ENCODE results near the gene LOX.

Gene LOX

DNA sequence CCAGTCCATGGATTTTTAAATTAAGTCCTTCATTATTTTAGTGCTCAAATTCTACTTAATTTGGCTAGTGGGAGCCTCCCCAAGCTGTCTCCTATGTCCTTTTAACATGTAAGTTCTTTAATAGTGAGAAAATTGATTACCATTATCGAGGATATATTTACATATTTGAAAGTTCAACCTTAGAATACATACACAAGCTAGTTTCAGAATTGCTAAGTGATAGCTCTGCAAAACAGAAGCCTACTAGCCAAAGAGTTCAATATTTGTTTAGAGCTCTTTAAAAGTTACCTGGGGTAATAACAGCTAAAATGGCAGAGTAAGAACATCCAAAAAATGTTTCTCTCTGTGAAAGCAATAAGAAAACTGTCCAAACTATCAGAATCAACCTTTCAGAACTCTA, 48.2 kb downstream of the LOX start:
- H3K27ac ChIP-seq, result no peak overlapping the region
- TF ChIP-seq ZFX (IDR thresholded peaks at IDR 0.05), result no peak
- TF ChIP-seq CTCF (conservative IDR thresholded peaks at IDR 0.05), result no peak

DNA sequence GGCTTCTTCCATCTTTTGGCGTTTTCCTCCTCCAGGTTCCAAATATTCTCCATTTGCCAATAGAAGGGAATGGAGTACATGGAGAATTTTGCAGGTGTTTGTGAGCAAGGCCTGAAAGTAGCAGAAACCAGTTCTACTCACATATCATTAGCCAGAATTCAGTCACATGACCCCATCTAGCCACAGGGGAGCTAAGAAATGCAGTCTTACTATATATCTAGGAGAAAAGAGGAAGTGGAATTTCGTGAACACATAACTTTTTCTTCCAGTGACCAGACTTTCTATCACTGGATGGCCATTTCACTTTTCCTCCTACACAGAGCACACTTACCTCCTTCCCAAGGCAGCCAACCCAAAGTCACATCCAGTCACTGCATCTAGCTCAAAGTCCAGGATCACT, 55.1 kb downstream of the LOX start:
- H3K27ac ChIP-seq, result no peak overlapping the region
- no peak for TF ChIP-seq CTCF (conservative IDR thresholded peaks at IDR 0.05)
- no peak for TF ChIP-seq ZFX (IDR thresholded peaks at IDR 0.05)

- TF ChIP-seq ZFX (IDR thresholded peaks at IDR 0.05) (no peak), CTCF (conservative IDR thresholded peaks at IDR 0.05) (no peak)
- no peak overlapping the region for H3K27ac ChIP-seq
These were observed 58.0 kb downstream of the LOX start for GRCh38 chr5:122019919-122020590.

- no peak overlapping the region for H3K27ac ChIP-seq
- TF ChIP-seq CTCF (conservative IDR thresholded peaks at IDR 0.05) (no peak), ZFX (IDR thresholded peaks at IDR 0.05) (no peak)
These were observed 62.6 kb downstream of the LOX start for GRCh38 chr5:122015471-122015870.

GRCh38 chr5:122014236-122014935, 63.7 kb downstream of the LOX start:
- H3K27ac ChIP-seq, result no peak overlapping the region
- TF ChIP-seq ZFX (IDR thresholded peaks at IDR 0.05), result no peak
- no peak for TF ChIP-seq CTCF (conservative IDR thresholded peaks at IDR 0.05)
